Caco-2 (cell line): ENCODE measurements around the gene UGT1A9. TPM values are rescaled to one million over a fixed set of nuclear protein-coding genes. Genes with fewer than 3 reads are reported as not detected.

Experiments used
- BruUV-seq: library from RNA; stranded (reverse); fragments of 400-500 nt; replicated peaks from 2 replicates; lab custom pipeline; 2021; lab: Mats Ljungman, UMichigan
- CTCF ChIA-PET: fragments of 300-600 bp; sonication (Branson Sonifier 250); formaldehyde crosslinking; loops from one replicate; lab custom pipeline; 2022; ENCODE audit warnings: antibody characterized with exemption; lab: Charles Lee
- POLR2A ChIA-PET: fragments of 300-600 bp; sonication (Branson Sonifier 250); formaldehyde crosslinking; loops from one replicate; lab custom pipeline; 2022; ENCODE audit warnings: antibody characterized with exemption; lab: Charles Lee
- DNase-seq, 2 experiments: peaks; one replicate each; pipeline versions ENCODE4 v3.0.0 to v3.0.0-alpha.2; 2020 to 2022
- H3K27me3 ChIP-seq: replicated peaks from 2 replicates; pipeline ENCODE4 v1.6.0; 2011; ENCODE audit warnings: low read length; ENCODE audit not compliant: control insufficient read depth, insufficient read depth
- H3K36me3 ChIP-seq: 2 replicates; pipeline ENCODE4 v1.5.1; 2011; ENCODE audit warnings: low read length; ENCODE audit not compliant: control insufficient read depth, insufficient read depth
- H3K4me1 ChIP-seq: fragments of 250-450 bp; sonication (Bioruptor Pico); 2 replicates; pipeline ENCODE4 v1.5.1; 2020; ENCODE audit warnings: mild to moderate bottlenecking
- H3K4me3 ChIP-seq: 2 replicates; pipeline ENCODE4 v1.5.1; 2011; ENCODE audit warnings: low read depth, mild to moderate bottlenecking, control low read depth, low read length
- H3K9me3 ChIP-seq: fragments of 250-450 bp; sonication (Bioruptor Pico); 2 replicates; pipeline ENCODE4 v1.5.1; 2020; ENCODE audit warnings: mild to moderate bottlenecking, moderate library complexity
- H3K27ac Mint-ChIP-seq: one replicate; pipeline ENCODE4 v1.8.0; 2022; ENCODE audit warnings: mixed read lengths; ENCODE audit not compliant: unreplicated experiment
- H3K27me3 Mint-ChIP-seq: one replicate; pipeline ENCODE4 v1.8.0; 2022; ENCODE audit warnings: mixed read lengths; ENCODE audit not compliant: insufficient read depth, unreplicated experiment
- H3K36me3 Mint-ChIP-seq: one replicate; pipeline ENCODE4 v1.8.0; 2022; ENCODE audit warnings: mild to moderate bottlenecking, mixed read lengths; ENCODE audit not compliant: insufficient read depth, unreplicated experiment
- H3K4me1 Mint-ChIP-seq: one replicate; pipeline ENCODE4 v1.8.0; 2022; ENCODE audit warnings: low read depth, mixed read lengths; ENCODE audit not compliant: unreplicated experiment
- H3K4me3 Mint-ChIP-seq: one replicate; pipeline ENCODE4 v1.8.0; 2022; ENCODE audit warnings: mild to moderate bottlenecking, moderate library complexity, mixed read lengths; ENCODE audit not compliant: unreplicated experiment
- H3K9me3 Mint-ChIP-seq: one replicate; pipeline ENCODE4 v1.8.0; 2022; ENCODE audit warnings: mixed read lengths; ENCODE audit not compliant: unreplicated experiment
- CTCF ChIP-seq, 2 experiments: fragments of 200-600 bp in 1 of 2; IDR thresholded peaks; 1 replicate in 1 of 2; 2 replicates in 1 of 2; pipeline versions ENCODE4 v1.5.1 to v1.8.0; 2011 to 2022; ENCODE audit warnings: antibody characterized with exemption in 1 of 2, control low read depth in 1 of 2, inconsistent platforms in 1 of 2, low read depth in 1 of 2, low read length in 1 of 2, mild to moderate bottlenecking in 1 of 2, moderate library complexity in 1 of 2; ENCODE audit not compliant: insufficient read depth in 1 of 2, severe bottlenecking in 1 of 2, unreplicated experiment in 1 of 2
- intact Hi-C: fragments of 100-400 bp; cut with micrococcal nuclease; formaldehyde crosslinking; loops from one replicate; pipeline ENCODE4 v1.10.0; 2022; ENCODE audit not compliant: unreplicated experiment
- total RNA-seq: library from RNA; stranded (reverse); gene quantifications from 2 replicates; pipeline ENCODE4 v1.2.3, GENCODE V29; 2022

UGT1A9 gene
- total RNA-seq, 1 experiment from 2014 or later: 0.20 TPM

GRCh38 chr2:233813236-233814055 lies 141.7 kb downstream of the UGT1A9 start:
- POLR2A ChIA-PET: no interaction called here
- intact Hi-C loops: no loop called here
- no peaks in the 10 kb centered on the region for H3K4me1 Mint-ChIP-seq
- H3K9me3 Mint-ChIP-seq: no peaks in the 10 kb centered on the region
- no peak for TF ChIP-seq CTCF (IDR thresholded peaks at IDR 0.05; ENCODE audit: insufficient read depth in 1 of 2, low read depth in 1 of 2, low read length in 1 of 2, severe bottlenecking in 1 of 2, unreplicated experiment in 1 of 2)
- H3K9me3 ChIP-seq: no peaks in the 10 kb centered on the region
- no peaks in the 10 kb centered on the region for H3K4me1 ChIP-seq
- H3K36me3 ChIP-seq: no peaks in the 10 kb centered on the region
- no peak for DNase-seq
- H3K36me3 Mint-ChIP-seq: no peaks in the 10 kb centered on the region
- CTCF ChIA-PET: no interaction called here
- no peaks in the 10 kb centered on the region for H3K27me3 ChIP-seq
- H3K27me3 Mint-ChIP-seq: no peaks in the 10 kb centered on the region
- H3K27ac Mint-ChIP-seq: no peak overlapping the region
- no peak overlapping the region for H3K4me3 Mint-ChIP-seq
- H3K4me3 ChIP-seq: no peak overlapping the region
- no TSS peak for BruUV-seq

GRCh38 chr2:233814056-233814835 lies 142.5 kb downstream of the UGT1A9 start:
- CTCF ChIA-PET: no interaction called here
- TF ChIP-seq CTCF (IDR thresholded peaks at IDR 0.05; ENCODE audit: insufficient read depth in 1 of 2, low read depth in 1 of 2, low read length in 1 of 2, severe bottlenecking in 1 of 2, unreplicated experiment in 1 of 2): no peak
- no peaks in the 10 kb centered on the region for H3K36me3 Mint-ChIP-seq
- H3K9me3 ChIP-seq: no peaks in the 10 kb centered on the region
- intact Hi-C loops: no loop called here
- no peak for DNase-seq
- no peak overlapping the region for H3K27ac Mint-ChIP-seq
- no peak overlapping the region for H3K4me3 ChIP-seq
- BruUV-seq: no TSS peak
- no peak overlapping the region for H3K4me3 Mint-ChIP-seq
- no peaks in the 10 kb centered on the region for H3K27me3 ChIP-seq
- no peaks in the 10 kb centered on the region for H3K36me3 ChIP-seq
- no peaks in the 10 kb centered on the region for H3K4me1 ChIP-seq
- no peaks in the 10 kb centered on the region for H3K9me3 Mint-ChIP-seq
- H3K4me1 Mint-ChIP-seq: no peaks in the 10 kb centered on the region
- no peaks in the 10 kb centered on the region for H3K27me3 Mint-ChIP-seq
- POLR2A ChIA-PET: no interaction called here

- no peaks in the 10 kb centered on the region for H3K27me3 ChIP-seq
Observed at GRCh38 chr2:233815861-233816260, 144.2 kb downstream of the UGT1A9 start.

More at GRCh38 chr2:233815861-233816260, 144.2 kb downstream of the UGT1A9 start:
- no peak overlapping the region for H3K27ac Mint-ChIP-seq
- H3K9me3 ChIP-seq: no peaks in the 10 kb centered on the region
- H3K36me3 Mint-ChIP-seq: no peaks in the 10 kb centered on the region
- H3K9me3 Mint-ChIP-seq: no peaks in the 10 kb centered on the region
- H3K4me3 ChIP-seq: no peak overlapping the region
- ChIA-PET CTCF (no interaction called here), POLR2A (no interaction called here)
- no peaks in the 10 kb centered on the region for H3K36me3 ChIP-seq
- no peaks in the 10 kb centered on the region for H3K27me3 Mint-ChIP-seq
- H3K4me3 Mint-ChIP-seq: no peak overlapping the region
- H3K4me1 ChIP-seq: no peaks in the 10 kb centered on the region
- no TSS peak for BruUV-seq
- TF ChIP-seq CTCF (IDR thresholded peaks at IDR 0.05; ENCODE audit: insufficient read depth in 1 of 2, low read depth in 1 of 2, low read length in 1 of 2, severe bottlenecking in 1 of 2, unreplicated experiment in 1 of 2): no peak
- no peak for DNase-seq
- intact Hi-C loops: no loop called here
- H3K4me1 Mint-ChIP-seq: no peaks in the 10 kb centered on the region
